ACHN (cell line): ENCODE data around the gene SYNE2.
"Not testable (repeated sequence)": the region's sequence is repeated elsewhere in the genome, so short reads cannot be mapped to it uniquely, and the experiment has no call there.

Experiments used
- DNase-seq: peaks from one replicate; pipeline ENCODE4 v3.0.0-alpha.2; 2015
- in situ Hi-C: cut with HindIII; loops from 2 replicates; pipeline ENCODE4 v1.10.0; 2017; ENCODE audit warnings: low sequenced_read_pairs, low pct_ligation_motif_present, low pct_unique_long_range_greater_than_20kb

The SYNE2 gene

DNA sequence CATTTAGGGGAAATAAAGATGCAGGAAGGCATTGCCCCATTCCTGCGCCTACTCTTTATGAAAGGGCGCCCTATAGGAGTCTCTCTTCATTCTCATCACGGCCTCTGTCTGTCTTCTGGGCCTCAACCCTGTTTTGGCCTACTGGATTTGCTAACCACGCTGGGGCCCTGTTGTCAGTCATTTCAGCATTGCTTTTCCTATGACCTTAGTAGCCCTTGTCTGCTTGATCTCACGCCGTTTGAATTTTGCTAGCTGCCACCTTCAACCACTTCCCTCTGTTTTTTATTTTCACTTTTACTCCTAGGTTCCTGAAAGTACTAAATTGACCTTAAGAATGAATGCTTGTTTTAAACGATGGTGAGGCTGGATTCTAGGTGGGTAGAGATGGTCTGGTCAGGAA lies 139.0 kb downstream of the SYNE2 start:
- in situ Hi-C loops = no loop called here

DNA sequence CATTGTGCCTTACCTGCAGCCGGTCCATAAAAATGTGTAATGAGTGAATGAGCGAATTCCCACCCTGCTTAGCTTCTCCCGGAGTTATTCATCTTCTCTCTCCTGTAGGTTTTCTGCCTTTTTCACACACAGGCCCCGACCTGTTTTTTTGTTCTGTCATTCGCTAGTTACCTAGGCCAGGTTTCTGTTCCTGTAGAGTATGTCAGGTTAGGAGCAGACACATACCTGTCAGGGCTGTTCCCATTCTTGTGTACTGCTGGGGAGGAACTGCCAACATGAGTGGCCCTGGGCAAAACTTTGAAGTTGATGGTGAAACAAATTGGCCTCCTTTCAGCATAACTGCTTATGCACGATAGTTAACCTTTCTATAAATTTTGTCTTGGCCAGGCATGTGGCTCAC lies 140.1 kb downstream of the SYNE2 start:
- in situ Hi-C loops = no loop called here
- DNase-seq = no peak

More for the DNA sequence above, 139.0 kb downstream of the SYNE2 start:
- DNase-seq = no peak

DNA sequence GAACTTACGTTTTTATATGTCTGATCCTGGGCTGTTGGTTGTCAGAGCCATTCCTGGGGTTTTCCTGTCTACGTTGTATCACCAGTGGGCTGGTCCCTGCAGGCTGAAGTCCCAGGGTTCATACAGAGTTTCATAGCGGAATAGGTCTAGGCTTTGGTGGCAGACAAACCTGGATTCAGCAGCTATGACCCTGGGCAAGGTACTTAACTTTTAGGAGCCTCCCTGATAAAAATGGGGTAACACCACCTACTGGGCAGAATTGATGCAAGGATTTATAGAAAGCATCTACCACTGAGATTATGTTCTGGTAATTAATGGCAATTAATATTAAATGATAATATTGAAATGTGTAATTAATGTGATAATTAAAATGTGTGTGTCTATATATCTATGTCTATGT lies 141.2 kb downstream of the SYNE2 start:
- in situ Hi-C loops = no loop called here

DNA sequence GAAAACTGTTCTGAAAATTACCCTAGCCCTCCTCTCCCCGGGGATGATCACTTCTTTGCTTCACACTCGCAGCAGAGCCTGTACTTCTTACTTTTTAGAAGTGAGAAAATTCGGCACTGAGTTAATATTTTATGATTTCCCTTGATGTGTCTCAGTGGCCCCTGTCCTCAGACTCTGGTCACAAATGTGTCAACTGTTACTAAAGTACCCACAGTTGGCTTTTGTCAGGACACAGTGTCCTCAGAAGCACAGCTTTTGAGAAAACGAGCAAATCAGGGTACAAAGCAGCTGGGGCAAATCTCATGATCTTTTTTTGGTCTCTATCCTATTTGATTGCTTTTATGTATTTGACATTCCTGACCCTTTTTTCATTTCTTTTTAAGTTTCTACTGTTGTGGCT lies 142.5 kb downstream of the SYNE2 start:
- in situ Hi-C loops = no loop called here
- DNase-seq = no peak

More for the DNA sequence above, 141.2 kb downstream of the SYNE2 start:
- DNase-seq = peak; percentile 2

DNA sequence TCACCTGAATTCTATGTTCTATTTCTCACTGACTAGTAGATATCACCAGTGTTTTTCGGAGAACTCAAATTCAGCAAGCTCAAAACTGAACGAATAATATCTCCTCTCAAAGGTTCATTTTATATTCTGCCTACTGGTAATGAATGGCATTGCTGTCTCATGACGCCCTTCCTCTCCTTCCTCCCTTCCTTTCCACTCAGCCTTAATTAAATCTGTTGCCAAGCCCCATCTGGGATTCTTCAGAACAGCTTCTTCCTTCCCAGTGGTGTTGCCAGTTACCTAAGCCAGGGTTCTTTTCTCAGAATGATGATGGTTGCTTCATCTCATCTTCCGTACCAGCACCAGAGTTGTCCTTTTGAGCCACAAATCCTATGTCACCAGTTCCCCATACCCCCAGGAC lies 143.2 kb downstream of the SYNE2 start:
- DNase-seq = no peak
- in situ Hi-C loops = no loop called here

DNA sequence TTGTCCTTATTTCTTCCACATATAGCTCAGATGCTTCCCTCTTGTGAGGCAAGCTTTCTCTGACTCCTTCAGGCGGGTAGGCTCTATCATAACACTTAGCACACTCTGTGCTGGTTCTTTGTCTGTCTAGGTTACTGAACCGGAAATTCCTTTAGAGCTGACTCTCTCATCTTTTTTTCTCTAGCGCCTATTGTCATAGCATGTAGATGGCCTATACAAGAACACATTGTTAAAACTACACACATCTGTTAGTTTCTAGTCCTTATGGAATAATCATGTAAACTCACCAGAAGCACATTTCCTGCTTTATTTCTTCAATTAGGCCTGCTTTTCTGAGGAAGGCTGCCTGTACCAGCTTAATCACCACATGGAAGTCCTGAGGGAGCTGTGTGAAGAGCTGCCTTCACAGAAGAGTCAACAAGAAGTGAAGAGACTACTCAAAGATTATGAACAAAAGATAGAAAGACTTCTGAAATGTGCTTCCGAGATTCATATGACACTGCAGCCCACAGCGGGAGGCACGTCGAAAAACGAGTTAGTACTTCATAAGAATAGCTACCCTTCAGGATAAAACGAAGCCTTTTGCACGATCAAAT lies 143.9 kb downstream of the SYNE2 start:
- no peak for DNase-seq
- in situ Hi-C loops = no loop called here

DNA sequence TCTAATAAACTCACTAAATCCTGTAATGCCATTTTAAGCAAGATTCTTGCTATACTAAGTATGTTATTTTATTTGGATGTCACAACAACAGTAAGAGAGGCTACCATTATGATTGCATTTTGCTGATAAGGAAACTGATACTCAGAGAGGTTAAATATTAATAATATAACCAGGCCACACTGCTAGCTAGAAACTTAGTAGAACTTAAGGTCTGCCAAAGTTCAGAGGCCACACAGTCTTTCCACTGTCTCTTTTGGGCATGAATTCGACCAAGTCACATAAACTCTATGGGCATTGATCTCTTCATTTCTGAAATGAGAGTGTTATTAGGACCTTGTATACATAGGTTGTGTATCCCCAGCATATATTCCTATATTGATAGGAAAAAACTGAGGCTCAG lies 147.9 kb downstream of the SYNE2 start:
- in situ Hi-C loops = no loop called here
- no peak for DNase-seq

DNA sequence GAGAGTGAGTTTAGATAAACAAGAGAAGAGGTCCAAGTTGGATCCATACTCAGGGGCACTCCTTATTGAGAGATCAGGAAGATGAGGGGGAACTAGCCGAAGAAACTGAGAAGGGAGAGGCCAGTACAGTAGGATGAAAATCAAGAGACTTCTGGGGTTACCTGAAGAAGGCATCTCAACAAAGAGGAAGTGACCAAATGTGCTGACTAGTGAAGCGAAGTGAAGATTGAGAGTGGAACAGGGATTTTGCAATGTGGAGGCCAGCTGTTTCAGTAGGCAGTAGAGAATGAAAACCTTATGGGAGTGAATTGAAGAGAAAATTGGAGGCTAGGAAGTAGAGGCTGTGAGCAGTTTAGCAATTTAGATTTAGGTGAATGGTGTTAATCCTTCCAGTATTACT lies 153.0 kb downstream of the SYNE2 start:
- no peak for DNase-seq
- in situ Hi-C loops = no loop called here

DNA sequence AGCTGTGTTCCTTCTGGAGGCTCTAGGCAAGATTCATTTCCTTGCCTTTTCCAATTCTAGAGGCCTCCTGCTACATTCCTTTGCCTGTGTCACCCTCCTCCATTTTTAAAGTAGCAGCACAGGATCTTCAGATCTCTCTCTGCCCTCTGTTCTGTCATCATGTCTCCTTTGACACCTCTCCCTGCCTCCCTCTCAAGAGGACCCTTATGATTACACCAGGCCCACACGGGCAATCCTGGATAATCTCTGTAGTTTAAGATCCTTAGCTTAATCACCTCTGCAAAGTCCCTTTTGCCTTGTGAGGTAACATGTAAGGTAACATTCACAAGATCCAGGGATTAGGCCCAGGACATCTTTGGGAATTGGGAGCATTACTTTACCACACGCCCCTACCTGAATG lies 155.2 kb downstream of the SYNE2 start:
- no peak for DNase-seq
- in situ Hi-C loops = no loop called here

DNA sequence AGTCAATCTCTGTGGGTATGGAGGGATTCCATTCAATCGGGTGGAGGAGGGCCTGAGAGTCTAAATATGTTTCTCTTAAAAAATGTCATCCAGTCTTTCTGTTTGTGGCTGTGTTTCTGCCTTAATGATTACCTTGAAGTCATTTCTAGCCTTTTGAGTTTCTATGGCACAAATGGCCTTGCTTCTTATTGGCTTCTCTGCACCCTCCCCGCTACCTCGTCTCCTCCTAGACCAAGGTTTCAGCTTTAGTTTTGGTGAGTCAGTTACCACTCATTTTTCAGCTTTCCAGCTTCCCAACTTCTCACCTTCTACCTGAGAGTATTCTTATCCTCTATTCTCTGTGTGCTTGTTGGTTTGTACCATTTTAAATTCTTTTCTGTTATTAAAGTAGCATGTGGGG lies 159.2 kb downstream of the SYNE2 start:
- in situ Hi-C loops = no loop called here
- DNase-seq = no peak

DNA sequence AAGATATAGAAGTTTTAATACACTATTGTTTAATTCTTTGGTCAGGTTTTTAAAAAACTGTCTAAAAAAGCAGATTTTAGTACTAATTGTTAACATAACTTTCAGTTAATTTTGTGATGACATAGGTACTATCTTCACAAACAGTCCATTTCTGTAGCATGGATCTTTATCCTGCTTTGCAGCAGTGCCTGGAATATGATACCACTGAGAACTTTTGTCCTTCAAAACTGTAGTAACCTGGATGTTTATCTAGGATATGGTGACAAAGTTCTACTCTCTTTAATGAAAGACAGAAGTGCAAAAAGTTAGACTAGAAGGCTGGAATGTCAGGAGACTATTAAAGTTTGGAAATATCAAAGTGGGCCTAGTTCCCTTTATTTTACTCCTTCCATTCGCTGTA lies 159.9 kb downstream of the SYNE2 start:
- in situ Hi-C loops = no loop called here
- DNase-seq = no peak

DNA sequence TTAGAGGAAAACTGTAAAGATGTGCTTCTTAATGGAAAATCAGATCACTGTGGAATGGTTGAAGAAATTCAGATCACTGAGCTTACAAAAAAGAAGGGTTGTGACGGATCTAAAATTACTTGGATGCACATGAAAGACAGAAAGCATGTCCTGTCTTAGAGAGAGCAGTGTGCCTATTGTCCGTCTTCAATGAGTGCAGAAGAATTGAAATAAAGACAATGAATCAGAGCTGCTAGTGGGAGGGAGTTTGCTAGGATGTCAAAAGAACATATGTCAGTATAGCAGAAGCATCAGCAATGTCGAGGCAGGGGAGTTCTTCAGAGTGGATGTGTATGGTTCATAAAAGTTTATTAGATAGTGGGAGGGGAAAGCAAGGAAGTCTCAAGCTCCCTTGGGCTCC lies 172.7 kb downstream of the SYNE2 start:
- in situ Hi-C loops = no loop called here
- DNase-seq = no peak

DNA sequence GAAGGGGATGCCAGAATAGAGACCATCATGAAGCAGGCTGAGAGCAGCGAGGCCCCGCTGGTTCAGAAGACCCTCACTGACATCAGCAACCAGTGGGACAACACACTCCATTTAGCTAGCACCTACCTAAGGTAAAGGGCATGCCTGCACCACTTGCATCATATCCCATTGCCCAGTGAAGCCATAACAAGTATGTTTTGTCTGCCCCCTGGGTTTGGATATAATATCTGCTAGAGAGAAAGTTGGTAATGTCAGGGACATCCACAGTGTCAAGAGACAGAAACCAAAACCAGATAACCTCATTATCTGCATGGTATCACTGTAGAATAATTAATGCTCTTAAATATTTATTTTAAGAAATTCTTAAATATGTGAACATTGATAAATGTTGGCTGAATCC lies 173.8 kb downstream of the SYNE2 start:
- no peak for DNase-seq
- in situ Hi-C loops = no loop called here

DNA sequence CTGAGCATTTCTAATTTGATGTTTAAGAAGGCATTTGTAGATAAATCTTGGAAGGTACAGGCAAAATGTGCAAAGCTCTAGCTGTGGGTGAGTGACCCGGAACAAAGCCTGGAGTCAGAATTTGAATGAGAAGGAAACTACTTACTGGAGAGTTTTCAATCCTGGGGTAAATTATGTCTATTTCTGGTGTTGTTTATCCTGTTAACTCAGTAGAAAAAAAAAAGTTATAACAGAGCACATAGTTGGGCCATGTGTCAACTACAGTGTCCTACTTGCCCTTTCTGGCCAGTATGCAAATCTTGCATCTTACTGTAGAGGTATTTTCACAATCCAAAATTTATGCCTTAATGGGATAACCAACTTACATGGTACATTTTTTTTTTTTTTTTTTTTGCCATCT lies 182.3 kb downstream of the SYNE2 start:
- no peak for DNase-seq
- in situ Hi-C loops = no loop called here

DNA sequence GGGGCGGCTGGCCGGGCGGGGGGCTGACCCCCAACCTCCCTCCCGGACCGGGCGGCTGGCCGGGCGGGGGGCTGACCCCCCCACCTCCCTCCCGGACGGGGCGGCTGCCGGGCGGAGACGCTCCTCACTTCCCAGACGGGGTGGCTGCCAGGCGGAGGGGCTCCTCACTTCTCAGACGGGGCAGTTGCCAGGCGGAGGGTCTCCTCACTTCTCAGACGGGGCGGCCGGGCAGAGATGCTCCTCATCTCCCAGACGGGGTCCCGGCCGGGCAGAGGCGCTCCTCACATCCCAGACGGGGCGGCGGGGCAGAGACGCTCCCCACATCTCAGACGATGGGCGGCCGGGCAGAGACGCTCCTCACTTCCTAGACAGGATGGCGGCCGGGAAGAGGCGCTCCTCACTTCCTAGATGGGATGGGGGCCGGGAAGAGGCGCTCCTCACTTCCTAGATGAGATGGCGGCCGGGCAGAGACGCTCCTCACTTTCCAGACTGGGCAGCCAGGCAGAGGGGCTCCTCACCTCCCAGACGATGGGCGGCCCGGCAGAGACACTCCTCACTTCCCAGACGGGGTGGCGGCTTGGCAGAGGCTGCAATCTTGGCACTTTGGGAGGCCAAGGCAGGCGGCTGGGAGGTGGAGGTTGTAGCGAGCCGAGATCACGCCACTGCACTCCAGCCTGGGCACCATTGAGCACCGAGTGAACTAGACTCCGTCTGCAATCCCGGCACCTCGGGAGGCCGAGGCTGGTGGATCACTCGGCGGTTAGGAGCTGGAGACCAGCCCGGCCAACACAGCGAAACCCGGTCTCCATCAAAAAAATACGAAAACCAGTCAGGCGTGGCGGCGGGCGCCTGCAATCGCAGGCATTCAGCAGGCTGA lies 185.3 kb downstream of the SYNE2 start:
- in situ Hi-C loops, DNase-seq: not testable (repeated sequence)

DNA sequence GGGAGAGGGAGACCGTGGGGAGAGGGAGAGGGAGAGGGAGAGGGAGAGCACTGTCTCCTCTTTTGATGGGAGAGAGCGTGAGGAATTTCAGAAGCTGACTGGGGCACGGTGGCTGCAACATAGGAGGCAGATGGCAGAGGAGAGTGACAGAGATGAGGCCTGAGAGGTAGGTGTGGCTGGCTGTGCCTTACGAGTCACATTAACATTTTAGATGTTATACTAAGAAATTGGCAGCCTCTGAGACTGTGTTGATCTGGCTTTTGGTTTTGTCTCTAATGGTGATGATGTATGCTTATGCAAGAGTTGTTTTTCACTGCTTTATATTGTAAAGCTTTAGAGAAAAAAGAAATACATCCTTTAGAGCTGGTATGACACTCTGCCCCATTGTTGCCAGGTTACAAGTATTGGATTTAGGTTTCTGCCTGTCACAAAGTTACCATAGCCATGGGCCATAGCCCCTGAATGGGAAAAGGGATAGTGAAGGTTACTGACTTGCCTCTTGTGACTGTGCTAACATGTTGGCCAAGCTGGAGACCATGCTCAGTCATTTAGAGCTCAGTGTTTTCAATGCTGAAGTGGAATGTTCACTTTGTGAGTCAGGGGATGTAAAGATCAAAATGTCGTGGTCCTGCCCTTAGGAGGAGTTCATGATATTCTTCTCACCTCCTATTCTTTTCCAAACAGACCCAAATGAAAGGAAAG lies 186.2 kb downstream of the SYNE2 start:
- no peak for DNase-seq
- in situ Hi-C loops = no loop called here

DNA sequence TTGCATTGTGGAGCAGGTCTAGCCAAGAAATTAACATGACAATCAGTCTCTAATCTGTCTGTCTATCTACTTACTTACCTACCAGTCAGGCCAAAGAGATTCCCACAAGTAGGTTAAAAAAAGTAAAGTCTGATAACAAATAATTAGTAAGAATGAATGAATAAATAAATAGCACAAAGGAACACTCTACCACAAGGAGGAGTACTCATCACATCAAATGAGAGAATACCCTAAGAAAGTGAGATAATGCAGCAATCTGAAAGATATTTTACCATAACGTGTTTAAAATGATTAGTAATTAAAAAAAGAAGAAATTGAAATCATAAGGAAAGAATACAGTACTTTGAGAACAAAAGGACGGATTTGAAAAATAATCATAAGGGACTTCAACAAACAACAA lies 187.2 kb downstream of the SYNE2 start:
- in situ Hi-C loops = no loop called here
- peak; percentile 4 for DNase-seq

DNA sequence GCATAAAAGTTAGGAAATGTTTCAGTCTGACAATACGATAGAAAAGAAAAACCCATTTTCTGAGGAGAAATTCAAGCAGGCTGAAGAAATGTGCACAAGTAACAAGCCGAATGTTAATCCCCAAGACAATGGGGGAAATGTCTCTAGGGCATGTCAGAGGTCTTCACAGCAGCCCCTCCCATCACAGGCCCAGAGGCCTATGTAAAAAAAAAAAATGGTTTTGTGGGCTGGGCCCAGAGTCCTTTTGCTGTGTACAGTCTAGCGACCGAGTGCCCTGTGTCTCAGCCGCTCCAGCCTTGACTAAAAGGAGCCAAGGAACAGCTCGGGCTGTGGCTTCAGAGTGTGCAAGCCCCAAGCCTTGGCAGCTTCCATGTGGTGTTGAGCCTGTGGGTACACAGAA lies 190.5 kb downstream of the SYNE2 start:
- DNase-seq, in situ Hi-C loops: not testable (repeated sequence)

DNA sequence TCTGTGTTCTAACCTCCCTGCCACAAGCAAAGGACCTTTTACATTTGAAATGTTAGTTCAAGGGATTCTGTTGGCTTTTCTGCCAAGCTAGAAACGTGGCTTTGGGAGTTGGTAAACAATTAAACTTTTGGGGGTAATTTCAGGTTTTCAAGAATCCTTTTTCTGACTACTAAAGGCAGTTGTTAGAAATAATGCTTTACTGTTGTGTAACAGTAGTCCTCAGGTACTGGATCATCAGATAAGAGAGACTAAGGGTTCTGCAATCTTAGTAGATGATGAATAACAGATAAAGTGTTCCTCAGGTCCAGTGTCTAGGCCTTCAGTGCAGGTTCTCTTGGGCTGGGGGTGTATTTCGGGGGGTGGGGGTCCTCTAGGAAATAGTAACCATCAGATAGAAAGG lies 192.3 kb downstream of the SYNE2 start:
- in situ Hi-C loops = no loop called here
- DNase-seq = no peak
